GM21737 (cell line): ENCODE data around the gene ACOX3.
"Not testable (repeated sequence)": the region's sequence is repeated elsewhere in the genome, so short reads cannot be mapped to it uniquely, and the experiment has no call there.

Source experiments
- ATAC-seq: cut with Tn5 transposase; IDR thresholded peaks from one replicate; pipeline ENCODE4 v1.9.1; 2021; ENCODE audit warnings: mild to moderate bottlenecking, moderate library complexity; ENCODE audit not compliant: unreplicated experiment

Gene ACOX3

DNA sequence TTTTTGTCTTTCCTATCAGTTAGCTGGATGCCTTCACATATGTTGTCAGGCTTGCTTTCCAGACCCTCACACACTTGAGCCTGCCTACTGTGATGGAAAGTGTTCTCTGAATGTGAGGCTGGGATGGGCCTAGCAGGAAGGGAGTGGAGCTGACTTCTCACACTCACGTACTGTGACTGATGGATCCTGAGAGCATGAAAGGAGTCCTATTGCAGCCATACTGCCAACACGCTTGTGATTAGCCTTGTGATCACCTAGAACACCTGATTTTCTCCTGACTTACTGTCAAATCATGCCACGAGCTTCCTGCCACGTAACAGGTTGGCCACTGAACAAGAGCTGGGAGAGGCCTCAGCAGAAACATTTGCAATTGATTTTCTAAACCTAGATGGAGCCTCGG lies 49.9 kb downstream of the ACOX3 start:
- ATAC-seq, result no peak

DNA sequence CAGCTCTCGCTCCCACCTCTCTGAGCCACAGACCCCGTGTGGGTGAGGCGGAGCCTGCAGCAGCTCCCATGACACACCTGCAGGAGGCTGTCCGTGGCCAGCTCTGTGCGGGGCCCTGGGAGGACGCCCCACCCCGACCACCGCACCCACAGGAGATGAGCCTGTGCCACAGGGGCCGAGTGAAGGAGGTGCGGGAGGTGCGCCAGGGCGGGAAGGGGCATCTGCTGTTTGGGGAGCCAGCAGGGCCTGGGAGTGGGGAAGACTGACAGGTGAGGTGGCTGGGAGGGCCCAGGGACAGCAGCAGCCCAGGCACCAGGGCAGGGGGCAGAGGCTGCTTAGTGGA lies 52.0 kb downstream of the ACOX3 start:
- ATAC-seq, result no peak

DNA sequence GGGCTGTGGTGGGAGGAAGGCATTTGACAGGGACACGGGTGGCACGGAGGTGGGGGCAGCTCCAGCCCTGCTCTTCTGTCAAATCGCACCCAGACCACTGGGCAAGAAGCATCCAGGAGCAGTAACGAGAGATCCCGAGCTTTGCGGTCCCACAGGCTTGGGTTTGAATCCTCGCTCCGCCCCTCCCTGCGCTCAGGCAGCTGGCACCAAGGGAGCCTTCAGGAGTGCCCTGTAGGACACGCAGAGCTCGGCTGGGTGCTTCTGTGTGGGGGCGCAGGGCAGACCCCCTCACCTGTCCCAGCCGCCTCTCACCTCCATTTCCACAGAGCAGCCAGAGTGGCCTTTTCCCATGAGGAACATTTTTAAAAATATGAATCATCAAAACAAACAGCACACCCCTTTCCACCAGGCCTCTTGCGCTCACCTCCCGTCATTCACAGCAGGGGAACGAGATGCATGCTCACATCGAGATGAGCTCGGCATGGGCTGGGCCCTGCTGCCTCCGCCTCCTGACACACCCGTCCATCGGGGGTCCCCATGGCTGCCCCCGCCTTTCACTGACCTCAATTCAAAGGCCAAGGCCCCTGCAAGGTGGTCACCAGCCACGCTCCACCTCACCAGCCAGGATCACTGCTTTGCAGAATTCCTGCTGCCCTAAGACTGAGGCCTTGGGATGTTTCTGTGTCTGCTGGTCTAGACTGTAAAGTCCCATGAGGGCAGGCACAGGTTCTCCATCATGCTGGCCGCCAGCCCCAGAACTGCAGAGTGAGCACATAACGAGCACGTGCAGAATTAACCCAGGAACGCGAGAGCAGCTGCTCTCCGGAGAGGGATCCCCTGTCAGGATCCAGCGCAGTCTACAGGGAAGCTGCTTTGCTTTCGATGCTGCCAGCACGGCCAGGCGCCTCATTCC lies 52.7 kb downstream of the ACOX3 start:
- ATAC-seq, result no peak

DNA sequence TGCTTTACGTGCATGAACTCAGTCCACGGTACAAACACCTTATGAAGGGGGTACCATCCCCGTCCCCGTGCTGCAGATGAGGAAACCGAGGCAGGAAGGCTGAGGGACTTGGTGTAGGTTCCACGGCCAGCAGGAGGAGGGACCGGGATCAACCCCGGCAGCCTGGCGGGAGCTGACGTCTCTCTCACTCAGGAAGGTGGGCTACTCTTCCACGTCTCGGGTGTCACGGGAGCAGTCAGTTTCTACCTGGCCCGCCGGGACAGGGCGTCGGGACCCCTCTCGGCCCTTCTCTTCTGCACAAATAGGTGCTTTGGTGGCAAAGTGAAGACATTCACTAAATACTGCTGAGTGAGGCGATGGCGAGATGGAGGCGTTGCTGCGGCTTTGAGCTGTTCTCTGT lies 53.3 kb downstream of the ACOX3 start:
- no peak for ATAC-seq

DNA sequence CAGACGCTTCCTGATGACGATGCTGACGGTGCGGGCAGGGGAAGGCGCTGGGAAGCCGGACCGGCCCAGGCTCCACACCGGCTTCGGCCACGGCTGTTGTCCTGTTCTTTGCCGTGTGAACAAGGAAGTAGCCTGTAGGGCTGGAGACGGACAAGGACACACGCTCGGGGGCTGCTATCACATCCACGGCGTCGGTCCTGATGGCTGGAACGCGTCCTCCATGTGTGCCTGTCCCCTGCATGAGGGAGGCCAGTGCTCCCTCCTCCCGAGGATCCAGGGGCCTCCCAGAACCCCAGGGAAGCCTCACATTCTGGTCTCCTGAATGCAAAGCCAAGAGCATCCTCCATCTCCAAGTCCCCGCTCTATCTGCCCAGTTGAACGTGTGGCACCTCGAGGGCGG lies 53.8 kb downstream of the ACOX3 start:
- ATAC-seq, result no peak

DNA sequence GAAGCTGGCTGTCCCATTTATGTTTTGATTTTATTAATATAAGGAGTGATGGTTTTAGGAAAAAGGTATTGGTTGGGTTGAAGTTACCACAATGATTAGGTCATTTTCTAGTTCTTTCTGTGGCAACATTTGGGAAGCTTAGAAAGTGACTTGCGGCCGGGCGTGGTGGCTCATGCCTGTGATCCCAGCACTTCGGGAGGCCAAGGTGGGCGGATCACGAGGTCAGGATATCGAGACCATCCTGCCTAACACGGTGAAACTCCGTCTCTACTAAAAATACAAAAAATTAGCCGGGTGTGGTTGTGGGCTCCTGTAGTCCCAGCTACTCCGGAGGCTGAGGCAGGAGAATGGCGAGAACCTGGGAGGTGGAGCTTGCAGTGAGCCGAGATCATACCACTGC lies 54.4 kb downstream of the ACOX3 start:
- ATAC-seq, result not testable (repeated sequence)

DNA sequence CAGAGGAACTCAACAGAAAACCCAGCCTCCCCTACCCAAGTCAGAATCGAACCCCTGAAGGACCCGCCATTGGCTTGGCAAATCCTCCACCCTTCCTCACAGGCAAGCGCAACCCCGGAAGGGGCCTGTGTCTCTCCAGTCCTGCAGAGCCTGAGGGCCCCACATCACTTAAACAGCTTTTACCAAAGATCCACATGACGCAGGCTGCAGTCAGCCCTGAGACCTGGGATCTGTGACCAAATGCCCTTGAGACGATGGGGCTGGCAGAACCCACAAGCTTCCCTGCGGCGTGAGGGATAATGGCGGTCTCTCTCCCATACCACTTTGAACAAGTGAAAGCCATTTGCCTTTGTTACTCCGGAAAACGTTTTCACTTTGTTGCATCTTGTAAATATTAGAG lies 54.9 kb downstream of the ACOX3 start:
- ATAC-seq, result no peak

DNA sequence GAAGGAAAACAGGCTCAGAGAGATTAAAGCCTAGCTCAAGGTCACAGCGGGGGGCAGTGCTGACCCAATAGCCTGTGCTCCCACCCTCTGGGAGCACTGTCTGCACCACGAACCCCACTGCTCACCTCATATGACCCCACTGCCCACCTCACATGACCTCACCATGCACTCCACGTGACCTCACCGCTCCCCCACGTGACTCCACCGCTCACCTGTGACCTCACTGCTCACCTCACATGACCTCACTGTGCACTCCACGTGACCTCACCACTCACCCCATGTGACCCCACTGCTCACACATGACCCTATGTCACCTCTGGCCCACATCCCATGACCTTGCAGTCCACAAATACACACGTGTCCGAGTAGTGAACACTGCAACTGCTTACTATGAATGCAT lies 55.4 kb downstream of the ACOX3 start:
- ATAC-seq, result no peak

DNA sequence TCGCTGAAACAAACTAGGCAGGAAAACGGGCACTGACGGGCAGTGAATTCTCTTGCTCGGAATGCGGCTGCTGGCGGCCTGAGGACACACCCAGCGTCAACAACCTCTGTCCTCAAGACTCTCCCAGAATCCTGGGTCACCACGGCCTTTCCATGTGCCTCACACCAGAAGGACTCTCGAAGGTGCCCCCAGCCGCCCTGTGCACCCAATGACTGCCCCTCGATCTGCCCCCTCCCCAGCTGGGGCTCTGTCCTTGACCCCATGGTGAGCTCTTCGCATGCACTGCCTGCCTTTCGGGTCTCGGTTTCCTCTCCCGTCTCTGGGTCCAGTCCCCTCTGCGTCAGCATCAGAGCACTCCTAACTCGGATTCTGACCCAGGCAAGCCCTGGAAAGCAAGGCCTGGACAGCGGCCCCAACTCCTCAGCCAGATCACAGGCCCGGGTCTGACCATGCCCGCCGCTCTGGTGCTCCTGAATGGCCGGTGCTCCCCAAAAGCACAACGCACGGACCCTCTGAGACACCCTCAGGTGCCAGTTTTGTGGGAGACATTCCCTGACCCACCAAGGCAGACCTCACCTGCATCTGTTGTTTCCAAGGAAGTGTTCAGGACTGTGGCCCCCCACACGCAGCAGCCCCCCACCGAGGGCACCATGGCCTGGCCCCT lies 56.0 kb downstream of the ACOX3 start:
- ATAC-seq, result no peak

DNA sequence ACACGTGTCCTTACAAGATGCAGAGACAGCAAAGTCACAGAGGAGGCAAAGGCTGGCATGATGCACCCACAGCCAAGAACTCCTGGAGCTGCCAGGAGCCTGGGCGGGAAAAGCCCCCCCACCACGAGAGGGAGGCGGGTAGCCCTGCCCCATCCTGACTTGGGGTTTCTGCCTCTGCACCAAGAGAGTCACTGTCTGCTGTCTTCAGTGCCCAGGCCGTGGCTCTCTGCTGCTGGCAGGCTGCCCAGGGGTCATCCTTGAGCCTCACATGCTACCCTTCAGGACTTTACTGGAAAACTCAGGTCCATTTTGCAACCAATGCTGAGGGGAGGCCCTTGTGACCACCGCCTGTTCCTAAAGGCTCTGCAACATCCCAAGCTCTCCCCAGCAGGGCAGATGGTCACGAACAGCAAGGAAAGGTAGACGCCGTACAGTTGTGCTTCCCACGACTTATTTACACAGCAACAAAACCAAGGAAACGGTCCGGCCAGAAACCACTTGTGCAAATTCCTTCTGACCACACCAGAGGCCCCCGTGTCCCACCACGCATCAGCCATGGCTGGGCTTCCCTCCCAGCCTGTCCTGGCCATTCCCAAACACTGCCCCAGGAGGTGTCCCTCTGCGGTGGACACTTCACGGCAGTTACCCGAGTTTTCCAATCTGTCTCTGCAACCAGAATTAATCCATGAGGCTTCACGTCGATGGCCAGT lies 56.9 kb downstream of the ACOX3 start:
- no peak for ATAC-seq

DNA sequence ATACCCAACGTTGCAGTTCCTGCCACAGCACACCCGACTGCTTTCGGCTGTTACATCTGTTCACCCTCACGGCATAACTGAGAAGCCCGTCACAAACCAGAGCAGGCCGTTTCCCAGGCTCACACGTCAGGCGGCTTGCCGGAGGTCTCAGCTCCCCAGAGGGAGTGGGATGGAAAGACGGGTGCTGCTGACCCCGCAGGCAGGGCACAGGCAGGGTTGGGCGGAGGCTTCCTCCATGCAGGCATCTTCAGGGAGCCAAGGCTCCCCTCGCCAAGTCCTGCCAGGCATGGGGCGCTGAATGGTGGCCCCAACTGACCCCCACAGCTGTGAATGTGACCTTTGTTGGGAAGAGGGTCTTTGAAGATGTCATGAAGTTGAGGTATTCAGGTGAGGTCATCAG lies 57.5 kb downstream of the ACOX3 start:
- no peak for ATAC-seq

DNA sequence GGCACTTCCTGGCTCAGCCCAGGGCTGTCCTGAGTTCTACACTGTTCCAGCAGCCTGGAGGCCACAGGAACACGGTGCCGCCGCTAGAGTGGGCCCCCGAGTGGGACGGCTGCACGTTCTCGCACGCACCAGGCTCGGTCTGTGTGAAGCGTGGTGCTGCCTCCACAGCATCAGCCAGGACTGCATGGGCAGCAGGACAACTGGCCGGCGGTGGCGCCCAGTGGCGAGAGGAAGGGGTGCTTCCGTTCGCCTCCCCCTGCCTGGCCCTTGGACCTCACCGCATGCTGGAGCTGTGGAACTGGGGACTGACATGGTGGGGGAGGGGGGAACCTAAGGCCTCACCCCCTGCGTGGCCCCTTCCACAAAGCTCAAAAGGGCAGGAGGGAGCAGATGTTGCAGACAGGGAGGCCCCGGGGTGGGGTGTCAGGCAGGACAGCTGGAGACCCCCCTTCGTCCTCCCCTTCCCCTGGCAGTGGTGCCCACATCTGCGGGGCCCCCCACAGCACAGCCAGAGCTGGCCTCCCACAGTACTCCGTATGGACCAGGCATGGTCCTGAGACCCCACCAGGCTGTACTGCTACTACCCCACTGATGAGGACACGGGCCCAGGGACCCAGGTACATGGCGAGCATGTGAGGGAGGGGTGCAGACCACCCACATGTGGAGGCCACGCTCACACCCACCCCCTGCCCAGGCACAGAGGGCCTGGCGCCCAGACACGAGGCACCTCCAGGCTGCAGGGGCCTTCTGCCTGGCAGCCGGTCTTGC lies 58.5 kb downstream of the ACOX3 start:
- ATAC-seq, result no peak

DNA sequence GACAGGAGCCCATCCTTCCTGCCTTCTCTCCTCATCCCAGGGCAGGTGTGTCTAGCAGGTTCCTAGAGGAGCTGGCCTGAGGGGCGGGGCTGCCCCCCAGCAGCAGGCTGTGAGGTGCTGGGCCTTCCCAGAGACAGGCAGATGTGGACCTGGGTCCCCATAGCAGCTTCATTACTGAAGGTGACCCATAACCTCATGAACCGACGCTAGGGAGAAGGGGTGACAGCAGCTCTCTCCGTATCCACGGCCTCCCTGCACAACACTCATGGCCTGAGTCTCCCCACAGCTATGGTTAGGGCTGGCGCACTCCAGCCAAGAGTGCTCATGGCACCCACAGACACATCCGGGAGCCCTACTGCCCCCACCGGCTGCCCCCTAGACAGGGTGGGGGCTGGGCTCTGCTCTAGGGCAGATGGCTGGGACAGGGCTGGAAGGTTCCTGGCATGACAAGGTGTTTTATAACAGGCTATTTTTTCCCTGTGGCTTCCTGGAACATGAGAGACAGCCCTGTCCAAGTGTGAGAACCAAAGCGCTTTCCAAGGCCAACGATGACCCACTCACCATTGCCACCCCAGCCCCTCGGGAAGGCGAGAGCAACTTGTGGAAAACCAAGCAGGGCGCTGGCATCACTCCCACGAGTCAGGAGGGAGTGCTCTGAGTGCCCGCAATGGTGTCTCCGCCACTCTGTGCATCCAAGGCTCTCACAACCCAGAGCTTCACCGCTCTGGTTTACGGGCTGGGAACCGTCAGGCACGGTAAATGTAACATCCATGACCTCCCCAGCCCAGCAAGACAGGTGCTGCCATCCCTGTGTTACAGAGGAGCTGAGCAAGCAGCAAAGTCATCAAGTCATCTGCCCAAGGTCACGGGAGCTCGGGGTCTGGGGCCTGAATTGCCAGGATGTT lies 59.8 kb downstream of the ACOX3 start:
- no peak for ATAC-seq

DNA sequence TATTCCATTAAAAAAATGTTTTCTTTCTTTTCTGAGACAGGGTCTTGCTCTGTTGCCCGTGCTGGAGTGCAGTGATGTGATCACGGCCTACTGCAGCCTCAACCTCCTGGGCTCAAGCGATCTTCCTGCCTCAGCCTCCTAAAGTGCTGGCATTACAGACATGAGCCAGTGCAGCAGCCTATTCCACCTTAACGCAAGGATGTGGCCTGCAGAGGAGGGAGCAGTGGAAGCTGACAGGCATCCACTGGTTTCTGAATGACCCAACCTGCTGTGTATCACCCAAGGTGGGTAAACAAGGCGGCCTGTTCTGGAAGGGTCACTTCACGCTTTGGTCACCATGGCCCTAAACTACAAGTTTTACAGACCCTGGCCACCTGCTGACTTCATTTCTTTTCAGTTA lies 60.8 kb downstream of the ACOX3 start:
- no peak for ATAC-seq

DNA sequence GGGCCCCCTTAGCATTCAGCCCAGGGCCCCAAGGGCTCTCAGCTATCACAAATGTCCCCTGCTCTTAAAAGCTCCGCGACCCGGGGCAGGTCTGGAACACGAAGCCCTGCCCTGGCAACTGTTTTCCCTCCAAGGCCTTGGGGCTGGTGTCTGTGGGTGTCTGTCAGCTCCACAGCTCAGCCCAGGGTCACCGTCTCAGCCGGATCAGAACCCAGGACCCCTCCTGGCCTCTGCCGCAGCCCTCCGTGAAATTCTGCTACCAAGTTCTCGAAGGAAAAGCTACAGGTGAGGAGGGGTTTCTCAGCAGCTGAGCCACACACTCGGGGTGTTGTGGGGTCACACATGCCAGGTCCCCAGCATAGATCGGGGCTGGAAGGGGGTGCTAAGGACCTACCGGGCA lies 61.2 kb downstream of the ACOX3 start:
- no peak for ATAC-seq

DNA sequence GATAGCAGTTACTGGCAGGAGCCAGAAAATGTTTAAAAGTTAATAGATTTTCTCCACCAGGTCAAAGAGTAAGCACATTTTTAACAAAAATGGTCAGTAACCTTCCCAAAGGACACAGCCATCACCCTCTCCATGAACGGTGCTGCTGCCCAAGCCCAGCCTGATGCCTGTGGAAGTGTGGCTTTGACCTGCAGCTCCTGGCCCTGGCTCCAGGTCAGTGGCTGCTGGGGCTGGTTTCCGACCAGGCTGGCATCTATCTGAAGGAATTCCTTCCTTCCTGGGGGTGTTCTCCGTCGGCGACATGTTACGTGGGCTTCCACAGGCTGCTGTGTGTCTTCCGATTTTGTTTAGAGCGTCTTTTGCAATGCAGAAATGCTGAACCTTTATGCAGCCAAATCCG lies 61.7 kb downstream of the ACOX3 start:
- ATAC-seq, result no peak

DNA sequence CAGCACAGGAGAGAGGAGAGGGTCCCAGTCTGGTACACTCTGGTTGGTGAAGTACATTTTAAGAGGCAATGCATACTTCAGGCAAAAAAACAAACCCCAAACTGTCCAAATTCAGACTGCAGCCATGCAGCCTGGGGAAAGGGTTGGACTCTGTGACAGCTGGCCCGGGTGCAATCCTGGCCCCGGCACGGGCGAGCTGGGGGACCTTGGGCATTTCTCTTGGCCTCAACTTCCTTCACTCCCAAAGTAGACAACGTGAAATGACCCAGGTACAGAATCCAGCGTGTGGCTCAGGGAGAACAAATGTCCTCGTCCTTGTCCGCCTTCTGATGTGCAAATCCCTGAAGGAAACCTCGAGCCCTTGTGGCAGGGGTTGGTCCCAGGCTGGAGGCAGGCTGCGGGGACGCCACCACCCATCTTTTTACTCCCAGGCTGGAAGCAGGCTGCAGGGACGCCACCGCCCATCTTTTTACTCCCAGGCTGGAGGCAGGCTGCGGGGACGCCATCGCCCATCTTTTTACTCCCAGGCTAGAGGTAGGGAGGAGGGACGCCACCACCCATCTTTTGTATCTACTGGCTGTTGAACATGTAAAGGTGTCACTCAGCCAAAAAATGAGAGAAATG lies 62.3 kb downstream of the ACOX3 start:
- ATAC-seq, result no peak

DNA sequence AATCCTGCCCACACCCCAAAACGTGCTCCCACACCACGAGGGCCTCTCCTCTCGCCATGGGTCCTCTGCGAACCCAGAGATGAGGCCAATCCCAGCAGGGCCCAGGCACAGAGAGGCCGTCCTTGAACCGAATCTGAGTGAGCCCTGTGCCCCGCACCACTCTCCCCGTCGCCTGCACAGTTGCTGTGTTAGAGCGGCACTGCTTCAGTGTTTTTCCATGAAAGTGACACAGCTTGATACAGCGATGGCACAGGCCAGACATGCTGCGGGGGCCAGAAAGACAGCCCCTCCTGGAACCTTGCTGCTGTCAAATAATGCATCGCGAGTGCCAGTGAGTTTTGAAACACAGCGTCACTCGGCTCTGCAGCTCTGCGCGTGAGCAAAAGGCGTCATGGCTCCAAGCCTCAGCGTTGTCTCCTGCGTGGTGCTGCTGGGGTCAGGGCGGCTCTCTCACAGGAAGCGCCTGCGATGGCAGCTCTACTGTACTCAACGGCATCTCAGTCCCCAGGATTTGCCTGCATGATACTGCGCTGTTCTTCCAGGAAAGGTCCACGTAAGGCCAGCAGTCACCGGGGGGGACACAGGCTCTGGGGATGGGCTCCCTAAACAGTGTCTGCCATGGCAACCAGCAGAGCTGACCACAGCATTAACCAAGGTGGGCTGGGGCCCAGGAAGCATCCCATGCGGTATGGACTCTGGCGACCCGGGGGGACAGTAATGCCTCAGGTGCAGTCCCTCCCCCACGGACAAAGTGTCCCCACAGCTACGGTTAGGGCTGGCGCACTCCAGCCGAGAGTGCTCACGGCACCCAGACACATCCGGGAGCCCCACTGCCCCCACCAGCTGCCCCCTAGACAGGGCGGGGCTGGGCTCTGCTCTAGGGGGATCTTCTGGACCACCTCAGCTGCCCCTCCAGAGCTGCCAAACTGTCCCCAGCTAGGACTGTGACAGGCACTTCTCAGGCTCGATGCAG lies 63.1 kb downstream of the ACOX3 start:
- ATAC-seq, result no peak
